Daoy (cell line): ENCODE measurements around the gene CREBL2. TPM values are rescaled to one million over a fixed set of nuclear protein-coding genes. Genes with fewer than 3 reads are reported as not detected.
"Not testable (repeated sequence)": the region's sequence is repeated elsewhere in the genome, so short reads cannot be mapped to it uniquely, and the experiment has no call there.

Experiments
- DNase-seq: peaks from one replicate; pipeline ENCODE4 v3.0.0-alpha.2; 2015; ENCODE audit warnings: low read depth
- total RNA-seq: library from RNA; depleted of rRNA; stranded (reverse); fragments of >200 nt; shearing (Covaris generic); gene quantifications from 2 replicates; pipeline ENCODE4 v1.2.3, GENCODE V29; 2014

Gene CREBL2
- total RNA-seq, 1 experiment from 2014 or later = 7.7 TPM

DNA sequence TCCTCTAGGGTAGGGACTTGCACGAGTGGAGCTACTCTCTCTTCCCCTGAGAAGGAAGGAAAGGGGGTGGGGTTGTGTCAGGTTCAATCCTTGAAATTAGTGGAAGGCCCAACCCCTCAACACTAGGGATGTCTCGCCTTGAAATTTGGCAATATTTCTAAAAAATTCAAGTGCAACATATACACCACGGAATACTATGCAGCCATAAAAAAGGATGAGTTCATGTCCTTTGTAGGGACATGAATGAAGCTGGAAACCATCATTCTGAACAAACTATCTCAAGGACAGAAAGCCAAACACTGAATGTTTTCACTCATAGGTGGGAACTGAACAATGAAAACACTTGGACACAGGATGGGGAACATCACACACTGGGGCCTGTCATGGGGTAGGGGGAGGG, 15.1 kb upstream of the CREBL2 start:
- DNase-seq = not testable (repeated sequence)

DNA sequence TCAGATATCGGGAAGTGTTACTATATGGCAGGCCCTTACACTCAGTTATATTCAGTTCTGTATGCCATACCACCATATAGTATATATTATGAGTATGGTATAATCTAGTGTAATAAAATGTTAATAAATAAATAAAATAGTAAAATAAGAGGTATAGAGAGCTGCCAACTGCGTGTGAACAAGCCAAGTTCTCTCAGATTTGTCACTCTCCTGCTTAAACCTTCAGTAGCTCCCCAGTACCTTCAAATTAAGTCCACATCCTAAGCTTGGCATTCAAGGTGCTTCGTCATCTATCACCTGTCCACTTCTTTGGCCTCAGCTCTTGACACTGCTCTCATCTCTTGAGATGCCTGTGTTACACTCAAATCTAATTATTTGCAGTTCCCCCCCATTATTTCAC, 12.8 kb upstream of the CREBL2 start:
- no peak for DNase-seq

DNA sequence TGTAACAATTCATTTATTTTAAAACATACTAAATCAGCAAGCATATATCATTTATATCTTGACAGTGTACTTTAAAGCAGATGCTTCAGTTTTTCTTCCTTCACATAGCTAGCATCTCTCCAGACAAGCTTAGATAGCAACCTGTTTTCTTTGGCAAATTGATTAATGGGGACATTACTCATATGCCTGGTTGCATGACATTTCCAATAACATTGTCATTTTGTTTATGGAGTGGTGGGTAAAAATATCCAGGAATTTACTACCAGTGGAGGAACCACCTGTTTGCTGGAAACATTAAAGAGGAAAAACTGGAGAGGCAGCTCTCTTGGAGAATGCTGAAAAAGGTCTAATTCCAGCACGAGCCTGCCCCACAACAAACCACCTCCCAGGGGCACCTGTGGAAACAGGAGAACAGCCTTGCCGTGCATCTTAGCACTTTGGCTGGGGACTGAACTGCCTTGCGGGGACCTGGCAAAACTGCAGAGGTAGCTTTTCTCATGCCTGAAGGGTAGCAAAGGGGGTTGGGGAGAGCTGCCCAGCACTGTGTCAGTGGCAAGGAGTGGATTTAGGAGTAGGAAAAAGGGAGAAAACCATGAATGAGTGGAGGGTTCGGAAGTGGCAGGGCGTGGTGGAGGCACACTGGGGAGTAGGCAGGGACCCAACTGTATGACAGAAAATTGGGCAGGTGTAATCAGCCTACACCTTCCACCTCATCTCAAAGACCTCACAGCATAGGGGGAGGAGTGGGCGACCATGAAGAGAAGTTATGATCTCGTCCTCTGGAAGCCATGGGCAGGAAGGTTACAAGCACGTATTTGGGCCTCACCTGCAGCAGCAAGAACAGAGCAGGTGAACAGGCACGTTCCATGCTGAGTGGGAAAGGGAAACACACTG, 11.7 kb upstream of the CREBL2 start:
- no peak for DNase-seq

DNA sequence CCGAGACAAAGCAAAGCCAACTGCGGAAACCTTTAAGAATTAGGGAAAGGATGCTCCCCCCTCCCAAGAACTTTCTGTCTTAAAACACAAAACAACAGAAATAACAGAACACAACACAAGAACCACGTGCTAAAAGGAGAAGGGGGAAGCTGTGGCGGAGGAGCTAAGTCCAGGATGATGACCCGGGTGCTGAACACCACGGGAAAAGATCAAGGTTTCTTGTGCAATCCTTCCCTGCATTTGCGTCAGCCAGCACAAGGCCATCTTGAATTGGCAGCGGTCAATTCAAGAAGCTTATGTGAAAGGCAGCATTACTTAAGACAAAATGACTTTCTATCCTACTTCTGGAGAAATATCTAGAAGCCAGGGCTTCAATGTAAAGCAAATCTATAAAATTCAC, 11.0 kb upstream of the CREBL2 start:
- no peak for DNase-seq

DNA sequence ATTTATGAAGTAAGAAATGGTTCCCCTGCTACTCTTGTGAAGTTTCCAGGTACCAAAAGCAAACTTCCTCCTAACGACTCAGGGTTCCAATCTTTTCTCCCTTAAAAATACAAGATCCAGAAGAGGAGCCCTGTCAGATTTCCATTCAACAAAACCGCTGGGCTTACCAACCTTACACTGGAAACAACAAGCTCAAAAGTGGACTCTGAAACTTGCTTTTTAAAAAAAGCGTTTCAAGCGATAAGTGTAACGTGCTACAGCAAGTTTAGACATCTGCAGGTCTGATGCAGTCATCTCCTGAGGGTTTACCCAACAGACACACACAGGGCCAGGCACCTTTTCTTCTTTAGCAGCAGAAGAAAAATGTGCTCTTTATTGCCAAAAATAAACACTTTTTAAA, 6.9 kb upstream of the CREBL2 start:
- no peak for DNase-seq

DNA sequence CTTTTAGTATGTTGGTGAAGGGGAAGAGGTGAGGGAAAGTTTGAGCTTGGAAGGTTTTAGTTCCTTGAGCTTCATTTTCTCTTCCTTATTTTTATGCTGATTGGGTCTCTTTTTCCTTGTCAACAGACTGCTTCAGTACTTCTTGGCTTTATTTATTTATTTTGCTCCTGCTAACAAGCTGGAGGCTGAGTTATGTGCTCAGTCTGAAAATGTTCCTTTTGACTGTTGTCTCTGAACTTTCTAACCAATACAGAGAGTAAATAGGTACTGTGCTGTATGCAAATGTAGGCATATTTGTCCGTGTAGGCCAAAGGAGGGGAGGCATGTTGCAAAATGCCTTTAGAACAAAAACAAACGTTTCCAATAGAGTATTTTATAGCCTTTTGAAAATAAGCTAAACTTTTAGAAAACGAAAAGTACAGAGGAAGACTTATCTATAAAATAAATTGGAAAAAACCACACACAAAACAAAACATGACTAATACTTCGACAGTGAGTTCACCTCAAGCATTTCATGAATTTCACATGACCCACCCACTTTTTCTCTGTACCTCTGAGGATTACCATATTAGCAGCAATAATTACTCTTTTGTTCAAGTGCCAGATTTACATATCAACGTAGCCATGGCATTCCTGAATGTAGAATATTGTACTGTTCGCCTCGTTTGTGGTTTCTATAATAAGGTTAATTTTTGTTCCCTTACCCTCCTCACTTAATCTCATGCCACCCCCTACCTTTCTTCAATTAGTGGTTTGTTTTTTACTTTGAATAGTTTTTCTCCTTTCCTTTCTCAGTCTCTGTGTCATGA, 4.7 kb upstream of the CREBL2 start:
- no peak for DNase-seq

DNA sequence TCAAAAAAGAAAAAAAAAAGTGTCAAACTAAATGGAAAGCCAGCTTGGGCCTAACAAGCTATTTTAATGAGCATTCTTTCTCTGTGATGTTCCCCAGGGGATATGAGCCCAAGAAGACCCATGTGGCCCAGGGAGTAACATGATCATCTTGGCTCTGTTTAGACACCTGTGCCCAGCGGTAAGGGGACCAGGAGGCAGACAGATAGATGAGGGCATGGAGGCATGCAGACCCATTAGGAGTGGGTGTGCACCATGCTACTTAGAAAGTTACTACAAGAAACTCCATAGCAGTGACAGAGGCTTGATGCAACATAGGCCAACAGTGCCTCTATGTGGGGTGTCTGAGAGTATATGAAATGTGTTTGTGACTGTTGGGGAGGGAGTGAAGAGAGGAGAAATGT, 3.1 kb upstream of the CREBL2 start:
- no peak for DNase-seq

DNA sequence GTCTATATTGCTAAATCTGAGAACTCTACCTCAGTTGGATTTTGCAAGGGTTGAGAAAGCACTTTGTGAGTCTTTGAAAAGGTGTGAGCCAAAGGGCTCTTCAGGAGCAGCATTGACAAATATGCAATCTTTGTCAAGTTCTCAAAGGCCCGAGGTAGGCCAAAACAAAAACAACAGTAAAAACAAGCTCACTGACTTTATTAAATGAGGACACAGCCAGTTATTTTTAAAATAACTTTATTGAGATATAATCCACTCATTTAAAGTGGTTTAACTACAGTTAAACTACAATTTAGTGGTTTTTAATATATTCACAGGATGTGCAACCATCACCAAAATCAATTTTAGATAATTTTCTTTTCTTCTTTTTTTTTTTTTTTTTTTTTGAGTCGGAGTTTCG, 2.0 kb upstream of the CREBL2 start:
- no peak for DNase-seq

DNA sequence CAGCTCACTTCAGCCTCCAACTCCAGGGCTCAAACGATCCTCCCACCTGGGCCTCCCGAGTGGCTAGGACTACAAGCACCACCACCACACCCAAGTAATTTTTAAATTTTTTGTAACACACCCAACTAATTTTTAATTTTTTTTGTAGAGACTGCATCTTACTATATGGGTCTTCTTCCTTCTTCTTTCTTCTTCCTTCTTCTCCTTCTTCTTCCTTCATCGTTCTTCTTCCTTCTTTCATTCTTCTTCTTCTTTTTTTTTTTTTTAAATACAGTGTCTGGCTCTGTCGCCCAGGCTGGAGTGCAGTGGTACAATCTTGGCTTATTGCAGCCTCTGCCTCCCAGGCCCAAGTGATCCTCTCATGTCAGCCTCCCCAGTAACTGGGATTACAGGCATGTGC, 965 bp upstream of the CREBL2 start:
- no peak for DNase-seq

DNA sequence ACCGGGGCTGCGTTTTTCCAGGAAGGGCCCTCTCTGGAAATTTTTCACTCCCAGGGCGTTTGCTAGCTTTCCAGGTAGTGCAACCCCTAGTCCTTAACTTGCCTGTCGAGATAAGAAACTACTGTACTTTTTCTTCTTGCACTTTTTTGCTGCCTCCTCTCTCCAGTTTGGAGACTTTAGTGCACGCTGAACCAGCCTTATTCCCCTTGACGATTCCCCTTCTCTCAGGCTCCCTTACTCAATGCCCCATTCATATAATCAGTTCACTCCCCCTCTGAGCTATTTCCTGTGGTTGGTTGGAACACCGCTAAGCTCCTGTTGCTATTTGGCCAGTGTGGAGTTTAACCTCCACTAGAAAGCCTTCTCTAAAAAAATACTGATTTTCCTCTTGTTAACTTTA, 682 bp downstream of the CREBL2 start:
- DNase-seq = peak; percentile 42

DNA sequence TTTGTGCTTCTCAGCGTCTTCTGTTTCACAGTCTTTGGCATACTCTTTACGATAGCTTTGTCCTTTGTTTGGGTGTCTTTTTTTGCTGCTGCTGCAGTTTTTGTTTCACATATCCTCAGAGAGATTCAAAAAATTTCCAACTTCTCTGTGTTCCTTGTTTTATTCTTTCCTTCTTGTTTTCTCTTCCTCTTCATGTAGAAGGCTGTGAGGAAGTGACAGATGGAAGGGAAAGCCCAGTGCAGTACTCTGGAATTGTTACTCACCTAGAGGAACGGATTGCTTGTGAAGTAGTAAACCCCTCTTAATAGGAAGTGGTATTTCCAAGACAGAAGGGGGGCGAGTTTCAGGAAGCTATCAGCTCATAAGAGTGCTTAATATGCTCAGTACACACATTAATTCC, 1.7 kb downstream of the CREBL2 start:
- DNase-seq = no peak

DNA sequence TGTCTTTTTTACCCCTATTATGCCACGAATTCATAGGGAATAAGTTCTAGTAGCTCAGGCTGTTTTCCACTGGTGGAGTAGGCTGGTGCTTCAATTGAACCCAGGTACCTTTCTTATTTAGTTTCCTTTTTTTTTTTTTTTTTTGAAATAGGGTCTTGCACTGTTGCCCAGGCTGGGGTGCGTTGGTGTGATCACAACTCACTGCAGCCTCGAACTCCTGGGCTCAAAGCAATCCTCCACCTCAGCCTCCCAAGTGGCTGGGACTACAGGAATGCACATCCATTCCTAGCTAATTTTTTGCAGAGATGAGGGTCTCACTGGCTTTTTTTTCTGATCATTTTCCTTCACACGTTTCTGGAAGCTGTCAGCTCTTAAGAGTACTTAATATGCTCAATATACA, 2.7 kb downstream of the CREBL2 start:
- DNase-seq = no peak

DNA sequence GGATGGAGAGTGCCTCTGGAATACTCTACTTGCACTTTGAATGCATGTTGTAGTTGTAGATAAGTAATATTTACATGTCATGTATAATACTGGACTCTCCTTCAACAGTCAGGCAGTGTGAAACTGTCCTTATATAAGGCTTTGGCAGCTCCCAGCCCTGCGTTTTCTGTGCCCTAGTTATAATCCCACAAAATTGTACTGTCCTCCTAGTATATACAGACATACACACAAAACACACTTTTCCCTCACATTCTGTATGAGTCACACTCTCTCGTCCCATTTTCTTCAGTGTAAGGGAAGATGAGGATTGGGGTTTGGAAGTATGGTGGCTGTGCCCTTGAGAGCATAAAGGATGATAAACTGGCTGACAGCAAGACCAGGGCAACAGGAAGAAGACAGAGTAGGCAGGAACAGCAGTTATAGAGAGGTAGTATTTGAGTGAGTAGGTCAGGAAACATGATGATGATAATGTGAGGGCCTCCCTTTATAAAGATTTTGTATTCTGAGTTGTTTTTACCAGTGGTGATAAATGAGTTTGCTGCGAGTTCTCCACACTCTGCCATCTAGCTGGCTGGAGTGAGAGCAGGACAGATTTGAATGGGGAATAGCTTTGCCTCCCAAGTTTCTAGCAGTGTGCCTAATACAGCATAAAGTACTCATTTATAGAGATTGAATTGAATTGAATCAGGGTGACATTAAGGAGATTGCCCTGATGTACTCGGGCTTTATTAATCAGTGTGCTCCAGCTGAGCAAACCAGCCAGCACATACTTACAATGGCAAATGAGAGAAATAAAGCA, 5.0 kb downstream of the CREBL2 start:
- DNase-seq = no peak

DNA sequence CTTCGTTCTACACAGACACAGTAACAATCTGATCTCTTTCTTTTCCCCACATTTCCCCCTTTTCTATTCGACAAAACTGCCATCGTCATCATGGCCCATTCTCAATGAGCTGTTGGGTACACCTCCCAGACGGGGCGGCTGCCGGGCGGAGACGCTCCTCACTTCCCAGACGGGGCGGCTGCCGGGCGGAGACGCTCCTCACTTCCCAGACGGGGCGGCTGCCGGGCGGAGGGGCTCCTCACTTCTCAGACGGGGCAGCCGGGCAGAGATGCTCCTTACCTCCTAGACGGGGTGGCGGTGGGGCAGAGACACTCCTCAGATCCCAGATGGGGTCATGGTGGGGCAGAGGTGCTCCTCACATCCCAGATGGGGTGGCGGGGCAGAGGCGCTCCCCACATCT, 6.4 kb downstream of the CREBL2 start:
- not testable (repeated sequence) for DNase-seq

DNA sequence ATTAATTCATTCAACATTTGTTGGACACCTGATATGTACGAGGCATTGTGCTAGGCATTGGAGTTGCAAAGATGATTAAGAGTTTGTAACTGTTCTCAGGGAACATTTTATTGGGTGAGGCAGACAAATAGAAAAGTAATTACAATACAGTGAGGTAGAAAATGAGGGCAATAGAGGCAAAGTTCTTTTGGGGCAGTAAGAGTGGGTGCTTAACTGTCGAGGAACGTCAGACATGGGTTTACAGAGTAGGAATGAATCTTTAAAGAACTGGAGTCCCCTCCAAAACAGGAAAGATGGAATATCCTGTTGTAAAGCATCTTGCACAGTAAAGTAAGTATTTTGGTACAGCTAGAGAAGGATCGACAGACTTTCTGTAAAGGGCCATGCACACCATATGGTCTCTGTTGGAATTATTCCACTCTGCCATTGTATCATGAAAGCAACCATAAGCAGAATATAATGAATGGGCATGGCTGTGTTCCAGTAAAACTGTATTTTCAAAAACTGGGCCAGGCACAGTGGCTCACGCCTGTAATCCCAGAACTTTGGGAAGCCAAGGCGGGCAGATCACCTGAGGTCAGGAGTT, 9.1 kb downstream of the CREBL2 start:
- DNase-seq = no peak

DNA sequence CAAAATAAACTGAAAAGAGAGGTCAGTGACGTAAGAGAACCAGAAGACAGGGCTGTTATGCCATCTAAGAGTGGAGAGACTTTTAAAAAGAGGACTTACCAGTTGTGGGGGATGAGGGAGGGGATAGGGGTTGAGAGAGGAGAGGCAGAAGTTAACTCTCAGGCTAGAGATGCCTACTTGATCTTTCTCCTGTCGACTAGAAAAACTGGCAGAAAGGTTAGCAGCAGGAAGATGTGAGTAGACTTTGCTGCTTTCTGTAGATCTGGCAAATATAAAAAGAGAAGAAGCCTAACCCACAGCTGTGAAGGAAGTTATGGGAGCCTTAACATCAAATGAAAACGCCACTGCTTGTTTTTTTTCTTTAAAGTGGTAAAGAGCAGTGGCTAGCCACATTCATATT, 10.7 kb downstream of the CREBL2 start:
- DNase-seq = no peak

DNA sequence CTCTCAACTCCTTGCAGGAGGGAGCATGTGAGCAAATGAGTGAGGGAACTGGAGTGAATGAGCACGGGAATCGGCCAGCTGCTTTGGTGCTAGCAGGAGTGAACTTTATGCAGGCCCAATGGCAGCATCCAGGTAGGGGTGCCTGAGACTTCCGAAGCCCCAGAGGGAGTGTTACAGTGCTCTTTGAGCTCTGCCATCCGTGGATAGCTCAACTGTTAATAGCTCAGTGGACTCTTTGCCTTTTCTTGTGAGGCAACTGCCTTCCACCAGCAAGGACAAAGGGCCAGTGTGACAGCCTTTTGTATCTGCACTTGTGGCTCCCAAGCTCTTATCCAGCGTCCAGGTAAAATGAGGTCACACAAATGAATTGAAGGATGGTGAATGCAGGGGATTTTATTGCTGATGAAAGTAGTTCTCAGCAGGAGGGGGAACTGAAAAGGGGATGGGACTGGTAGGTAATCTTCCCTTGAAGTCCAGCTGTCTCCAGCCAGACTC, 12.9 kb downstream of the CREBL2 start:
- DNase-seq = no peak

DNA sequence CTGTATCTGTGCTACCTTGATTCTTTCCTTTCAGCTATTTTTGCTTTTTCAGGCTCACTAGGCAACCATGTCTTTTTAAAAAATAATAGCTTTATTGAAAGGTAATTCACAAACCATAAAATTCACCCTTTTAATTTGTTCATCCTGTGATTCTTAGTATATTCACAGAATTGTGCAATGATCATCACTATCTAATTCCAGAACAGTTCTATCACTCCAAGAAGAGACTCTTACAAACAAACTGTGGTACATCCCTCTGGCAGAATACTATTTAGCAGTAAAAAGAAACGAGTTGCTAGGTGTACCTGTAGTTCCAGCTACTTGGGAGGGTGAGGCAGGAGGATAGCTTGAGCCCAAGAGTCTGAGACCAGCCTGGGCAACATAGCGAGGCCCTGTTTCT, 14.8 kb downstream of the CREBL2 start:
- no peak for DNase-seq

DNA sequence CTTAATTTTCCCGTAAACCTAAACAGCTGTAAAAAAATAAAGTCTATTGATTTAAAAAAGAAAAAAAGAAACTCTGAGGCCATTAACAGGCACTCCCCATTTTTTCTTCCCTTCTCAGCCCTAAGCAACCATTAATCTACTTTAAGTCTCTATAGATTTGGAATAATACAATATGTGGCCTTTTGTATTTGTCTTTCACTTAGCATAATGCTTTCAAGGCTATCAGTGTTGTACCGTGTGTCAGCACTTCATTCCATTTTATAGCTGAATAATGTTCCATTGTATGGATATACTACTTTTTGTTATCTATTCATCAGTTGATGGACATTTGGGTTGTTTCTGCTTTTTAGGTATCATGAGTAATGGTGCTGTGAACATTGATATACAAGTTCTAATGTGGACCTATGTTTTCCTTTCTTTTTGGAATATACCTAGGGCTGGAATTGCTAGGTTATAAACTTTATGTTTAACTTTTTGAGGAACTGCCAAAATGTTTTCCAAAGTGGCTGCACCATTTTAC, 15.7 kb downstream of the CREBL2 start:
- DNase-seq = no peak

DNA sequence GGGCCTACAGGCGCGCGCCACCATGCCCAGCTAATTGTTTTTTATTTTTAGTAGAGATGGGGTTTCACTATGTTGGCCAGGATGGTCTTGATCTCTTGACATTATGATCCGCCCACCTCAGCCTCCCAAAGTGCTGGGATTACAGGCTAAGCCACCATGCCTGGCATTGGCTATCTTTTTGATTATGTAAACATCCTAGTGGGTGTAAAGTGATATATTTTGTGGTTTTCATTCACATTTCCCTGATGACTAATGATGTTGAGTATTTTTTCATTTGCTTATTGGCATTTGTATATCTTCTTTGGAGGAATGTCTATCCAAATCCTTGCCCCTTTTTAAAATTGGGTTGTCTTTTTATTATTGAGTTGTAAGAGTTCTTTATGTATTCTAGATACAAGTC, 16.3 kb downstream of the CREBL2 start:
- DNase-seq = peak; percentile 11

DNA sequence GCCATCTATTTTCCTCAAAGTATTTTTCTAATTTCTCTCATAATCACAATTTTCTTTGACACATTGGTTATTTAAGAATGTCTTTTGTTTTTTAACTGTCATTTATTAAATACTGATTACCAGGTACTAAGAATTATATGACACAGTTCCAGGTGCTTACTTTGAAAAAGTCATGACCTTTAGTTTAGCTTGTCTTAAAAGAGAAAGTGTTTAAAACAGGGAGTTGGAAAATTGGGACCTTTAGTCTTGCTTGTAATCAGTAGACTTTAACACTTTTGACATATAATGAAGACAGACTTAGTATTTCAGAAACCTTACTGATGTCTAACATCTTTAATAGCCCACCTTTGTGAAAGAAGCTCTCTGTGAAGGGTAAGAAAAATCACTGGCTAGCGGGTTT, 19.2 kb downstream of the CREBL2 start:
- DNase-seq = no peak
